C4-2B (cell line): Measurements from ENCODE around the gene RNF187.
A peak's percentile ranks its signal among the peaks of the same experiment; 100 is the strongest.

Experiments used
- H3K27ac ChIP-seq: fragments of 450-650 bp; 2 replicates; pipeline ENCODE4 v1.5.1; 2017
- CTCF ChIP-seq: fragments of 450-650 bp; conservative IDR thresholded peaks from 2 replicates; pipeline ENCODE4 v1.5.1; 2017; ENCODE audit warnings: mild to moderate bottlenecking
- ZFX ChIP-seq: fragments of 450-650 bp; IDR thresholded peaks from 2 replicates; pipeline ENCODE4 v1.6.1; 2017

RNF187 gene

GRCh38 chr1:228487336-228488124 lies at the start of gene RNF187:
Gene RNF187, plus strand, starts transcription at chr1:228487382.
- H3K27ac ChIP-seq = peak within 1 kb of the TSS; percentile 94
- TF ChIP-seq ZFX = peak; percentile 92
- TF ChIP-seq CTCF = no peak

GRCh38 chr1:228437424-228437962 lies 49.7 kb upstream of the RNF187 start:
- H3K27ac ChIP-seq = no peak overlapping the region
- TF ChIP-seq ZFX = no peak
- TF ChIP-seq CTCF = no peak

GRCh38 chr1:228438266-228438665 lies 48.9 kb upstream of the RNF187 start:
- TF ChIP-seq CTCF (no peak), ZFX (no peak)
- H3K27ac ChIP-seq = no peak overlapping the region

GRCh38 chr1:228440761-228441500 lies 46.3 kb upstream of the RNF187 start:
- no peak overlapping the region for H3K27ac ChIP-seq
- no peak for TF ChIP-seq CTCF
- no peak for TF ChIP-seq ZFX

GRCh38 chr1:228443395-228443794 lies 43.8 kb upstream of the RNF187 start:
- no peak for TF ChIP-seq CTCF
- TF ChIP-seq ZFX = no peak
- no peak overlapping the region for H3K27ac ChIP-seq

GRCh38 chr1:228445490-228445842 lies 41.7 kb upstream of the RNF187 start:
- TF ChIP-seq CTCF = no peak
- TF ChIP-seq ZFX = no peak
- H3K27ac ChIP-seq = no peak overlapping the region
